PC-9 (cell line): ENCODE data around the gene ADI1. TPM values are rescaled to one million over a fixed set of nuclear protein-coding genes. Genes with fewer than 3 reads are reported as not detected.

ENCODE experiments used
- BruUV-seq: library from RNA; stranded (reverse); fragments of 400-500 nt; replicated peaks from 2 replicates; lab custom pipeline; 2021; lab: Mats Ljungman, UMichigan
- CTCF ChIA-PET: fragments of 300-600 bp; sonication (Branson Sonifier 250); formaldehyde crosslinking; loops from one replicate; lab custom pipeline; 2022; ENCODE audit warnings: antibody characterized with exemption; lab: Charles Lee
- POLR2A ChIA-PET: fragments of 300-600 bp; sonication (Branson Sonifier 250); formaldehyde crosslinking; loops from one replicate; lab custom pipeline; 2022; ENCODE audit warnings: antibody characterized with exemption; ENCODE audit not compliant: unreplicated experiment; lab: Charles Lee
- DNase-seq, 2 experiments: peaks; one replicate each; pipeline versions ENCODE4 v3.0.0 to v3.0.0-alpha.2; 2015 to 2022; ENCODE audit warnings: mixed read lengths in 1 of 2
- H2AFZ ChIP-seq: fragments of 200-600 bp; sonication (generic); 2 replicates; pipeline ENCODE4 v1.8.1; 2017; ENCODE audit warnings: antibody characterized with exemption
- H3F3A ChIP-seq: fragments of 200-600 bp; sonication (generic); 2 replicates; pipeline ENCODE4 v1.8.1; 2017; ENCODE audit warnings: antibody characterized with exemption, mild to moderate bottlenecking, low read depth; ENCODE audit not compliant: insufficient read depth
- H3K27ac ChIP-seq: fragments of 200-600 bp; sonication (generic); 2 replicates; pipeline ENCODE4 v1.6.1; 2016; ENCODE audit warnings: mixed run types
- H3K27me3 ChIP-seq: fragments of 200-600 bp; sonication (generic); 2 replicates; pipeline ENCODE4 v1.6.1; 2016; ENCODE audit warnings: low read depth, mixed run types; ENCODE audit not compliant: insufficient read depth
- H3K36me3 ChIP-seq: fragments of 200-600 bp; sonication (generic); 2 replicates; pipeline ENCODE4 v1.6.1; 2016; ENCODE audit warnings: low read depth, mixed run types
- H3K4me1 ChIP-seq: fragments of 200-600 bp; sonication (generic); replicated peaks from 2 replicates; pipeline ENCODE4 v1.6.1; 2016; ENCODE audit warnings: mixed run types; ENCODE audit not compliant: insufficient read depth
- H3K4me2 ChIP-seq: fragments of 200-600 bp; sonication (generic); 2 replicates; pipeline ENCODE4 v1.6.1; 2017; ENCODE audit warnings: mixed run types
- H3K4me3 ChIP-seq: fragments of 200-600 bp; sonication (generic); 2 replicates; pipeline ENCODE4 v1.6.1; 2016; ENCODE audit warnings: mixed run types
- H3K79me2 ChIP-seq: fragments of 200-600 bp; sonication (generic); 2 replicates; pipeline ENCODE4 v1.6.1; 2017; ENCODE audit warnings: low read depth, mixed run types
- H3K9me2 ChIP-seq: fragments of 200-600 bp; sonication (generic); 2 replicates; pipeline ENCODE4 v1.8.1; 2017; ENCODE audit warnings: mild to moderate bottlenecking; ENCODE audit not compliant: insufficient read depth
- H3K9me3 ChIP-seq: fragments of 200-600 bp; sonication (generic); 2 replicates; pipeline ENCODE4 v1.8.1; 2016; ENCODE audit warnings: low read depth; ENCODE audit not compliant: insufficient read depth
- H4K20me1 ChIP-seq: fragments of 200-600 bp; sonication (generic); 2 replicates; pipeline ENCODE4 v1.8.1; 2017; ENCODE audit not compliant: insufficient read depth
- CTCF ChIP-seq: fragments of 200-600 bp; sonication (generic); conservative IDR thresholded peaks from 2 replicates; pipeline ENCODE4 v1.6.1; 2017; ENCODE audit warnings: mixed run types, antibody characterized with exemption, mild to moderate bottlenecking, moderate library complexity
- EZH2 ChIP-seq: fragments of 200-600 bp; sonication (generic); IDR thresholded peaks from 2 replicates; pipeline ENCODE4 v1.8.0; 2017; ENCODE audit warnings: antibody characterized with exemption, low read depth
- intact Hi-C: fragments of 100-400 bp; cut with micrococcal nuclease; formaldehyde crosslinking; loops from one replicate; pipeline ENCODE4 v1.10.0; 2022; ENCODE audit not compliant: unreplicated experiment
- total RNA-seq: library from RNA; stranded (reverse); gene quantifications from 2 replicates; pipeline ENCODE4 v1.2.3, GENCODE V29; 2021

Gene ADI1
- total RNA-seq, 1 experiment from 2014 or later = 54.5 TPM

GRCh38 chr2:3553946-3554345, 34.6 kb upstream of the ADI1 start:
- H3K4me2 ChIP-seq = no peak overlapping the region
- intact Hi-C loops = no loop called here
- TF ChIP-seq CTCF (no peak), EZH2 (no peak)
- DNase-seq = no peak
- H4K20me1 ChIP-seq = peaks cover 30% of the 10 kb centered on the region
- H3K9me2 ChIP-seq = no peaks in the 10 kb centered on the region
- no peak overlapping the region for H2AFZ ChIP-seq
- no TSS peak for BruUV-seq
- H3K27ac ChIP-seq = no peak overlapping the region
- H3K27me3 ChIP-seq = no peaks in the 10 kb centered on the region
- H3F3A ChIP-seq = peaks cover 20% of the 10 kb centered on the region
- H3K36me3 ChIP-seq = peaks cover 68% of the 10 kb centered on the region
- POLR2A ChIA-PET = no interaction called here
- CTCF ChIA-PET = no interaction called here
- peaks cover 15% of the 10 kb centered on the region for H3K4me1 ChIP-seq
- no peaks in the 10 kb centered on the region for H3K9me3 ChIP-seq
- H3K4me3 ChIP-seq = no peak overlapping the region
- peaks cover 53% of the 10 kb centered on the region for H3K79me2 ChIP-seq

GRCh38 chr2:3547915-3548314, 28.6 kb upstream of the ADI1 start:
- Histone ChIP-seq H3K4me1 (0 out of 2 replicates have a peak, but pooled peaks cover 5% of the 10 kb centered on the region), H2AFZ (no peak overlapping the region), H3F3A (peaks cover 36% of the 10 kb centered on the region), H3K9me2 (no peaks in the 10 kb centered on the region), H3K36me3 (peaks cover 77% of the 10 kb centered on the region), H3K4me3 (no peak overlapping the region), H4K20me1 (peaks cover 7% of the 10 kb centered on the region), H3K79me2 (0 out of 2 replicates have a peak, but pooled peaks cover 12% of the 10 kb centered on the region), H3K9me3 (no peaks in the 10 kb centered on the region), H3K4me2 (no peak overlapping the region), H3K27me3 (no peaks in the 10 kb centered on the region), H3K27ac (peak overlapping the region; percentile 8; the same call in 1 of the 2 replicates)
- intact Hi-C loops = no loop called here
- ChIA-PET POLR2A (no interaction called here), CTCF (no interaction called here)
- TF ChIP-seq EZH2 (no peak), CTCF (no peak)
- no TSS peak for BruUV-seq
- DNase-seq = no peak

GRCh38 chr2:3545788-3546478, 26.6 kb upstream of the ADI1 start:
- TF ChIP-seq CTCF (no peak), EZH2 (no peak)
- no peak for DNase-seq
- ChIA-PET CTCF (no interaction called here), POLR2A (no interaction called here)
- no peak overlapping the region for H2AFZ ChIP-seq
- no peak overlapping the region for H3K4me3 ChIP-seq
- H3K27me3 ChIP-seq = no peaks in the 10 kb centered on the region
- peaks cover 77% of the 10 kb centered on the region for H3K36me3 ChIP-seq
- BruUV-seq = no TSS peak
- no peak overlapping the region for H3K27ac ChIP-seq
- 0 out of 2 replicates have a peak, but pooled peaks cover 9% of the 10 kb centered on the region for H3K79me2 ChIP-seq
- no peaks in the 10 kb centered on the region for H3K9me2 ChIP-seq
- H3K4me2 ChIP-seq = no peak overlapping the region
- intact Hi-C loops = no loop called here
- H3F3A ChIP-seq = peaks cover 31% of the 10 kb centered on the region
- peaks cover 11% of the 10 kb centered on the region for H4K20me1 ChIP-seq
- 0 out of 2 replicates have a peak, but pooled peaks cover 5% of the 10 kb centered on the region for H3K4me1 ChIP-seq
- H3K9me3 ChIP-seq = no peaks in the 10 kb centered on the region
